IgD-negative memory B cell (primary cell): ENCODE results near the gene COL13A1. TPM values are rescaled to one million over a fixed set of nuclear protein-coding genes. Genes with fewer than 3 reads are reported as not detected.
A peak's percentile ranks its signal among the peaks of the same experiment; 100 is the strongest.

Experiments used
- H3K27ac Mint-ChIP-seq, 3 donors: one replicate each; pipeline ENCODE4 v1.8.0; 2020 to 2022; ENCODE audit warnings: mild to moderate bottlenecking in 3 of 3, mixed read lengths in 3 of 3, moderate library complexity in 1 of 3
- H3K27me3 Mint-ChIP-seq: one replicate; pipeline ENCODE4 v1.8.0; 2021; ENCODE audit warnings: mixed read lengths
- H3K36me3 Mint-ChIP-seq: one replicate; pipeline ENCODE4 v1.8.0; 2020; ENCODE audit warnings: mild to moderate bottlenecking, mixed read lengths
- H3K4me1 Mint-ChIP-seq, 3 donors: one replicate each; pipeline ENCODE4 v1.8.0; 2020 to 2022; ENCODE audit warnings: mixed read lengths in 3 of 3, mild to moderate bottlenecking in 1 of 3
- H3K4me3 Mint-ChIP-seq, 4 donors: one replicate each; pipeline ENCODE4 v1.8.0; 2020 to 2022; ENCODE audit warnings: mild to moderate bottlenecking in 4 of 4, mixed read lengths in 4 of 4, moderate library complexity in 3 of 4
- H3K9me3 Mint-ChIP-seq, 3 donors: one replicate each; pipeline ENCODE4 v1.8.0; 2020 to 2021; ENCODE audit warnings: mixed read lengths in 3 of 3, mild to moderate bottlenecking in 1 of 3
- polyA plus RNA-seq: library from polyadenylated mRNA; unstranded; fragments of 300-500 nt; fragmentation: Illumina TruSeq; gene quantifications from one replicate; pipeline ENCODE4 v1.2.3, GENCODE V29; 2021

The COL13A1 gene
- polyA plus RNA-seq = not detected

DNA sequence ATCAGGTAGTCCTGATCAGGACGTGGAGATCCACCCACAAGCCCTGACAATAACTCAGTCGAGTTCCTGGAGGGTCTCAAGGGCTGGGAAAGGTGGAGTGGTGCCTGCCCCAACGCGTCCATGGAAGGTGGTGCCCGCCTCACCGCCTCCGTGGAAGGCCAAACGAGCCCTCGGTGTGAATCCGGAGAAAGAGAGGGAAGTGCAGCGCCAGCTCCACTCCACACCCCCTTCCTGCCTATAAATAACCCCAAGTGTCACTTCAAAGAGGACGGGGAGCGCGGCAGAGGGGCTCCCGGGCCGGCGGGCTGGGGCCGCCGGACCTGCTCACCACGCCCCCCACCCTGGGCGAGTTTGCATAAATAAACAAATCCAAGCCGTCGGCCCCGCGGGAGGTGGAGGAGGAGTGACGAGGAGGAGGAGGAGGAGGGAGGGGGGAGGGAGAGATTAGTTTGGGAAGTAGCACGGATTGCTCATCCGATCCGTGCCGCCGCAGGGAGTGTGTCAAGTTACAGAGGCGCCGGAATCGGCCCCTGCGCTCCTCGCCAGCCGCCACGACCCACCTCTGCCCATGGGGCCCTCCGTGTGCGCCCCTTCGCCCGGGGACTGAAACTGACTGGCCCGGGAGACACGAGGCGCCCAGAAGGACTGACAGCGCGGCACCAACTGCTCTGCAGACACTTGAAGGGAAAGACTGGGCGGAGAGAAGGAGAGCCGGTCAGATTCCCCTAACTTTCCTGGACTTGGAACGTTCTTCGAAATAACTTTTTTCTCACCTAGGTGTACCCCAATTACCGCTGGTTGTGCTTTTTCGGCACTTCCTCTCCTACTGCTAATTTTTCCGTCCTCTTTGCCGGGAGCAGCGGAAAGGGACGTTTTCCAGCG lies at the start of gene COL13A1:
COL13A1 (plus strand) TSS at position 473 of the 882 bp plus-strand sequence. CDS start 518 bp downstream, outside the sequence.
- H3K27me3 Mint-ChIP-seq = peaks cover 43% of the 10 kb centered on the region
- H3K9me3 Mint-ChIP-seq = no peaks in the 10 kb centered on the region
- no peak within 1 kb of the TSS for H3K27ac Mint-ChIP-seq
- H3K4me3 Mint-ChIP-seq = peak within 1 kb of the TSS in 2 of 4 donors; percentile 63 to 73
- peaks cover 3 to 6% (median 4%) of the 10 kb centered on the region in 3 donors for H3K4me1 Mint-ChIP-seq
- no peaks in the 10 kb centered on the region for H3K36me3 Mint-ChIP-seq

DNA sequence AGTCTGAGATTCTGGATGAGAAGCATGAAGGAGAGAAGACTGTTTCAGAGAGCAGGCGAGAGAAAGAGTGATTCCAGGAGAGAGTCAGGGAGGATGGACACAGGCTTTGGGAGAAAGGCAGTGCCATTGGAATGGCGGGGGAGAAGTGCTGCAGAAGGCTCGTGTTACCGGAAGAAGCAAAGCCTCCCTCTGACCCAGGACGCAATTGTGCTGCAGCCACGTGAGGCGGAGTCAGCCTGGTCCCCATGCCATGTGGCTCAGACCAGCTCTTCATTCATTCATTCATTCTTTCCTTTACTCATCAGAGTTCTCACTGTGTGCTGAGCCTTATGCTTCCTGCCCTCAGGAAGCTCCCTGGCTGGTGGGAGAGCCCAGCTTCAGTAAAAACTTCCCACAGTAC lies 49.2 kb upstream of the COL13A1 start:
- Mint-ChIP-seq H3K27me3 (peaks cover 6% of the 10 kb centered on the region), H3K9me3 (no peaks in the 10 kb centered on the region), H3K27ac (no peak overlapping the region), H3K4me1 (no peaks in the 10 kb centered on the region), H3K4me3 (no peak overlapping the region), H3K36me3 (no peaks in the 10 kb centered on the region)

DNA sequence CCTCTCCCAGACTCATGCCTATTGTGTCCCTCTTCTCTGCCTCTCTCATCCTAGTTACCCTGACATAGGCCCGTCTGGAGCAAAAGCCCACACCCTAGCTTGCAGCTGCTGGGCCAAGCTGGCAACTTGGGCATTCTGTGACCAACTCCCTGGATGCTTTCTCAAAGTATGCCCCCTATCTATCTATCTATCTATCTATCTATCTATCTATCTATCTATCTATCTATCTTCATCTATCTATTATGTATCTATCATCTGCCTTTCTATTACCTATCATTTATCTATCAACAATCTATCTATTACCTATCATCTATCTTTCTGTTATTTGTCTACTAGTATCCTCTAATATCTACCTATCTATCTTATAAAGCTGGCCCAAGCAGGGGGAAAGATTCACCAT lies 45.4 kb upstream of the COL13A1 start:
- Mint-ChIP-seq H3K36me3 (no peaks in the 10 kb centered on the region), H3K4me1 (no peaks in the 10 kb centered on the region), H3K9me3 (no peaks in the 10 kb centered on the region), H3K4me3 (peak overlapping the region in 1 of 4 donors; percentile 10), H3K27me3 (peaks cover 5% of the 10 kb centered on the region), H3K27ac (no peak overlapping the region)

DNA sequence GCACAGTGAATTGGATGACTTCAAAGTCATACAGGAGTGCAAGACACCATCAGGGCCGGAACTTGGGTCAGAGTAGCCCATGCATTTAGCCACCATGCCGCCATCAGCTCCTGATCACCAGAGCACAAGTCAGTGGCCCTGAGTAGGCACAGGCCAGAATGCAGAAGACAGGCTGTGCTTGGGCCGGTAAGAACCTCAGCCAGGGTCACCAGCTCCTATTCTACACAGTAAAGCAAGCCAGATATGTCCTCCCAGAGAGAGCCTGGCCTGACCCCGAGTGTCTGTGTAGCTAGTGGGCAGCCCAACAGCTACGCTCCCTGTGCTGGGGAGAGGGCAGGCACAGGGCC lies 44.5 kb upstream of the COL13A1 start:
- H3K4me3 Mint-ChIP-seq = no peak overlapping the region
- H3K36me3 Mint-ChIP-seq = no peaks in the 10 kb centered on the region
- H3K27me3 Mint-ChIP-seq = peaks cover 8% of the 10 kb centered on the region
- H3K27ac Mint-ChIP-seq = no peak overlapping the region
- H3K9me3 Mint-ChIP-seq = no peaks in the 10 kb centered on the region
- H3K4me1 Mint-ChIP-seq = no peaks in the 10 kb centered on the region

DNA sequence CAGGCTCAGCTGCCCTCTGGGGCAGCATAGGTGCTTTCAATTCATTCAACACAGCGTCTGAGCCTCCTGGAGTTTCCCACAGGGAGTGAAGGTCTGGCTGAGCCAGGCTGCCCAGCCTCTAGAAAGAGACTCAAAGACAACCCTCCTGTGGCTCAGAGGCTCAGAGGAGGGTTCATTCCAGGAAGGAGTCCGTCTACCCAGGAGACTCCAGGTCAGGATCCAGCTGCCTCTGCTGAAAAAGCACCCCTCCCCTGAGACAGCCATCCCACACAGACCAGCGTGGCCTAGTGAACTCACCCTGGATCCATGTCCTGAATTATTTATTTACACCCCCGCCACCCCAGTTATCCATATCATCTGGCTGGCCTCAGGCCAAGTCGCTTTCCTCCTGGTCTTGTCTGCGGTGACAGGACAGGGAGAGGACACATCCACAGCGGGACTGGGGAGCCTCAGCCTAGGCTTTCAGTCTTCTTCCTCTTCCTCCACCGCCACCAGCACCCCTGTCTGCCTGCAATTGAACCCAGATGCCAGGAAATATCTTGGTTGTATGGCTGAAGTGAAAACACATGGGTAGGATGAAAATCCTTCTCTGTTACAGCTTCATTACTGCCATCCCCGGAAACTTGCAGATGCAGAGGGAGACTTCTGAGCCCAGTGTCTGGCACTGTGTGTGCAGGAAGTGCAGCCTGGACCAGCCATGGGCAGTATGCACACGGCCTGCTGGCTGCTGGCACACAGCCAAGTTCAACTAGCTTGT lies 44.0 kb upstream of the COL13A1 start:
- Mint-ChIP-seq H3K27ac (no peak overlapping the region), H3K9me3 (no peaks in the 10 kb centered on the region), H3K4me3 (no peak overlapping the region), H3K36me3 (no peaks in the 10 kb centered on the region), H3K4me1 (no peaks in the 10 kb centered on the region), H3K27me3 (peaks cover 8% of the 10 kb centered on the region)

DNA sequence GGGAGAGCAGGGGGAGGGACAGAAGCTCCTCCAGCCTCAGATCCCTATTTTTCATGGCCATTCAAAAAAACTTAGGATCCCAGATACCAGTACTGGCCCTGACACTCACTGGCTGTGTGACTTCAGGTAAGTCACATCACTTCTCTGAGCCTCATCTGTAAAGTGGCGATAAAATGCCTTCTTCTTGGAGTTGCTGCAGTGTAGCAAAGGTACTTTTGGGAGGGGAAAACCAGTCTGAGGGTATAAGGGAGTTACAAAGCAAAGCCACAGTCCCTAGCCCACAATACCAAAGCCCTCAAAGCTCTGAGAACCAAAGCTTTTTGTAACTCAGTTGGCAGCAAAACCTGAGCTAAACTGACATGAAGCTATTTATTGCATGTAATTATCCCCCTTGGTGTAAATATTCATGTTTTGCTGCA lies 43.4 kb upstream of the COL13A1 start:
- Mint-ChIP-seq H3K36me3 (no peaks in the 10 kb centered on the region), H3K4me1 (no peaks in the 10 kb centered on the region), H3K9me3 (no peaks in the 10 kb centered on the region), H3K4me3 (no peak overlapping the region), H3K27me3 (peaks cover 8% of the 10 kb centered on the region), H3K27ac (no peak overlapping the region)

DNA sequence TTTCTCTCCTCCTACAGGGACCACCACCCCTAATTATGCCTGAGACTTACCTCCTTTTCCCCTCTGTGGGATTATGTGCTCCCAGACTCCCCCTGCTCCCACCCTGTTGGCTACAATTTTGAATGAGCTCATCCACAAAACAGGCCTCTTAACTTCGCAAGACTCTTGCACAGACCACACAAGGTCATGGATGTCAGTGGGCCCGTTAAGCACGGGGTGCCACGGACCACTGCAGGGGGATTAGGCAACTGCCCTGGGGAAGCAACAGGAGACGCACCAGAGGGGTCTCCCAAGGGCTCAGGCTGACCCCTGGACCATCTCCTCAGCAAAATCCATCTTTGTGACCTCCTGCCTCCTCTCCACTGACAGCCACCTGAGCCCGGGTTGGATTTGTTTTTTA lies 42.1 kb upstream of the COL13A1 start:
- Mint-ChIP-seq H3K27me3 (peaks cover 8% of the 10 kb centered on the region), H3K4me3 (no peak overlapping the region), H3K4me1 (no peaks in the 10 kb centered on the region), H3K9me3 (no peaks in the 10 kb centered on the region), H3K27ac (no peak overlapping the region), H3K36me3 (no peaks in the 10 kb centered on the region)

DNA sequence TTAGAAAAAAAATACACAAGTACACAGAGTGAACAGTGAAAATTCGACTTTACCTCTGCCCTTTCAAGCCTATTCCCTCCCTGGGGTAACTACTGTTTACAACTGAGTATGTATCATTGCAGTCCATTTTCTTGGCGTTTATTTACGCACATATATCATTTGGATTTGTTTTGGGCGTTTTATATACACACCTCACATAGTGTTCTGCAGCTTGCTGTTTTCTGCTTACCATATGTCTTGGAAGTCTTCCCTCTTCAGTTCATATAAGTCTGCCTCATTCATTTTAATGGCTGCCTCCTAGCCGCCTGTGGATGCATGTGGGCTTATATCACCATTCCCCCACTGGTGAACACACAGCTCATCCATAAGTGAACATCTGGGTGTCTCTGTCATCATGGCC lies 41.6 kb upstream of the COL13A1 start:
- H3K27ac Mint-ChIP-seq = no peak overlapping the region
- peaks cover 8% of the 10 kb centered on the region for H3K27me3 Mint-ChIP-seq
- H3K36me3 Mint-ChIP-seq = no peaks in the 10 kb centered on the region
- no peaks in the 10 kb centered on the region for H3K4me1 Mint-ChIP-seq
- no peak overlapping the region for H3K4me3 Mint-ChIP-seq
- no peaks in the 10 kb centered on the region for H3K9me3 Mint-ChIP-seq

DNA sequence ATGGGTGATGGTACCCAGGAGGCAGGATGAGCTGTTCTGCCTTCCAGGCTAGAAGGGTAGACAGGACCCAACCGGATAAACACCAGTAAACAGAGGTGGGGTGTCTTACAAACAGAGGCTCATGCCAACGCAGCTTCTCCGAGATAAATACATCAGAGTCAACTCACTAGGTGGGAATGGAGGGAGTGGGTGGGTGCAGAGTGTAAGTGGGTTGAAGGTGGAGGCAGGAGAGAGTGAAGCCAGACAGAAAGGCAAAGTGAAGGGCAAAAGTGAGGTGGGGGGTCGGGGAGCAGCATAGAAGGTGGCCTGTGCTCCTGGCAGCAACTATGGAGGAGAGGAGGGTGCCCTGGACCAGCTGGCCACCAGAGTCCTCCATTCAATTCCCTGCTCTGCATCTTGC lies 40.4 kb upstream of the COL13A1 start:
- Mint-ChIP-seq H3K36me3 (no peaks in the 10 kb centered on the region), H3K4me3 (no peak overlapping the region), H3K27ac (peak overlapping the region in 1 of 3 donors; percentile 37), H3K27me3 (peaks cover 8% of the 10 kb centered on the region), H3K4me1 (no peaks in the 10 kb centered on the region), H3K9me3 (no peaks in the 10 kb centered on the region)

DNA sequence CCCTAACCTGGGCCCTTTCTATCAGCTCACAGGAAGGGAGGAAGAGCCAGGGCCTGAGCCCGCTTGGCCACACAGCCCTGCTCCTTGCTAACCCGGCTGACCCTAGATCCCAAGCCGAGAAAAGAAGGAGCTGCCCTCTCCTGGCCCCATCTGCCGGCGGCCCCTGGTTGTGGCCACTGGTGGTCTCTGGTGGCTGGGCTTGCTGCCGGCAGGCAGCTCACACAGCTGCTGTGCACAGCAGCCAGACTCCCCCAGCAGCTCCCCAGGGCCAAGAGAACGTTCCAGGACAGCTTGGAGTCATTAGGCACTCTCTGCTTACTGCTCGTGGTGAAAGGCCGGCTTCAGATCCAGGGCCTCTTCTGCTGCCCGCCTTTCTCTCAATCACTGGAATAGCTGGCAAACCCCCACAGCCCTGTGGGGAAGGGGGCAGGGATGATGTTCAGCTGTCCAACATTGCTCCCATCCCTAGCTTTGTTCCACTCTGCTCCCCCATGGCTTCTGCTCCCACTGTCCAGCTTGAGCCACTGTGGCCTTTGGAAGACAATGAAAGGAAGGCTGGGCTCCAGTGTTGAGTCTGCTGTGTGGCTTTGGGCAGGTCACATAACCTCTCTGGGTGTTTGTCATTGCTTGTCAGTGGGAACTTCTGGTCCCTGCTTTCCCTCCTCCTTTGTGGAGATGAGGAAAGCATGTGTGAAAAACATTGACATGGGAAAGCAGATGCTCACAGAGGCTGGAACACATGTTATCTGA lies 35.4 kb upstream of the COL13A1 start:
- Mint-ChIP-seq H3K36me3 (no peaks in the 10 kb centered on the region), H3K27ac (no peak overlapping the region), H3K27me3 (peaks cover 5% of the 10 kb centered on the region), H3K4me3 (no peak overlapping the region), H3K9me3 (no peaks in the 10 kb centered on the region), H3K4me1 (no peaks in the 10 kb centered on the region)

DNA sequence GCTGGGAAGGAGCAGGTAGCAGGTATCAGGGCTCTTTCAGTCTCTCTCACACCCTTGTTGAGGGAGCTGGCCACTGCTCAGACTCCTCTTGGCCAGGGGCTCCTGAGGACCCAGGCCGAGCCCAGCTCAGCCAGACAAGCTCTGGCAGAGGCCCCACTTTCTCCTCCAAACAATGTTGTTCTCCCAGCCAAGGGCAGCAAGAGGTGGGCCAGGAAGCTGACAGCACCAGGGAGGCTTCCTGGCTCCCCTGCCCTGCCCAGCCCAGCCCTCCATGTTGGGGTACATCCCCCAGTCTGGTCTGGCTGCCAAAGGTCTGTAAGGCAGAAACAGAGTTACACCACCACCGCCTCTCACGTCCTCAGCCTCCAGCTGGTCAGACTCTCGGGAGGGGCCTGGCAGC lies 33.9 kb upstream of the COL13A1 start:
- no peaks in the 10 kb centered on the region for H3K4me1 Mint-ChIP-seq
- no peaks in the 10 kb centered on the region for H3K9me3 Mint-ChIP-seq
- no peak overlapping the region for H3K27ac Mint-ChIP-seq
- no peaks in the 10 kb centered on the region for H3K36me3 Mint-ChIP-seq
- no peak overlapping the region for H3K4me3 Mint-ChIP-seq
- H3K27me3 Mint-ChIP-seq = peaks cover 1% of the 10 kb centered on the region

DNA sequence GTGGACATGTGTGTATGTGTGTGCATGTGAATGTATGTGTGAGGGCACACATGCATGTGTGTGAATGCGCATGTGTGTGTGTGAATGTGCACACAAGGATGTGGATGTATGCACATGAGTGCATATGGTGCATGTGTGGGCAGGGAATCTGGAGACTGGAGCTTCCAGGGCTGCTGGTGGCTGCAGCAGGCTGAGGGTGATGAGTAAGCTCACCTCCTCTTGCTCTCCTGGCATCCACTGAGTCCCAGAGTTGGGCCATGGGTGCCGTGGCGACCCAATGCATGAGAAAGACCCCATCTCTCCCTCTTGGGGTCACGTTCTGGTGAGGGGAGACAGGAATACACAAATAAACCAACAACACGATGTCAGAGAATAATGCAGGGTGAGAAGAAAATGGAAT lies 33.3 kb upstream of the COL13A1 start:
- Mint-ChIP-seq H3K9me3 (no peaks in the 10 kb centered on the region), H3K4me3 (no peak overlapping the region), H3K4me1 (no peaks in the 10 kb centered on the region), H3K27me3 (peaks cover 1% of the 10 kb centered on the region), H3K27ac (no peak overlapping the region), H3K36me3 (no peaks in the 10 kb centered on the region)

DNA sequence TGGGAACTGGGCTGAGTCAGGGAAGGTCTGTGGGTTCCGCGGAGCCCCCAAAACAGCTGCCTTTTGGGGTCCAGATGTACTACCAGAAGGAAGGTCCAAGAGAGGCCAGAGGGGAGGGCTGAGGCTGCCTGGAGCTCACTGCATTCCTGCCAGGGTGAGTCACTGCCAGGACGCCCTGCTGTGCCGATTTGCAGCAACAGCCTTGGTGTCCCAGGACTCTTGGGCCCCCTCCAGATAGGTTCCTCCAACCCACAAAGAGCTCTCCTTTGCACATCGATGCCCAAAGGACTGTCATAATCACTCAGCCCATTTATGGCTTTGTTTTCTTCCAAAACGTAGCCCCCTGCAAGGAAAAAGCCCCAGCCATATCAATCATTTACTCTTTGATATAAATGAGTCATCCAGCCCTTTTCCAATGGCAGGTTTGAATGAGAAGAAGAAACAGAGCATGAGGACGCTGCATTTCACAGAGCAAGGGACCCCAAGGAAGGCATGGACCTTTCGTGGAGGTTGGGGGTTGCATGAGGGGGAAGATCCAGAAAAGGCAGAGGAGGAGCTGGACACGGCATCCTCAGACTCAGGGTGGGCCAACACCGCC lies 32.2 kb upstream of the COL13A1 start:
- Mint-ChIP-seq H3K9me3 (no peaks in the 10 kb centered on the region), H3K4me1 (no peaks in the 10 kb centered on the region), H3K36me3 (no peaks in the 10 kb centered on the region), H3K27ac (no peak overlapping the region), H3K27me3 (peaks cover 1% of the 10 kb centered on the region), H3K4me3 (no peak overlapping the region)

DNA sequence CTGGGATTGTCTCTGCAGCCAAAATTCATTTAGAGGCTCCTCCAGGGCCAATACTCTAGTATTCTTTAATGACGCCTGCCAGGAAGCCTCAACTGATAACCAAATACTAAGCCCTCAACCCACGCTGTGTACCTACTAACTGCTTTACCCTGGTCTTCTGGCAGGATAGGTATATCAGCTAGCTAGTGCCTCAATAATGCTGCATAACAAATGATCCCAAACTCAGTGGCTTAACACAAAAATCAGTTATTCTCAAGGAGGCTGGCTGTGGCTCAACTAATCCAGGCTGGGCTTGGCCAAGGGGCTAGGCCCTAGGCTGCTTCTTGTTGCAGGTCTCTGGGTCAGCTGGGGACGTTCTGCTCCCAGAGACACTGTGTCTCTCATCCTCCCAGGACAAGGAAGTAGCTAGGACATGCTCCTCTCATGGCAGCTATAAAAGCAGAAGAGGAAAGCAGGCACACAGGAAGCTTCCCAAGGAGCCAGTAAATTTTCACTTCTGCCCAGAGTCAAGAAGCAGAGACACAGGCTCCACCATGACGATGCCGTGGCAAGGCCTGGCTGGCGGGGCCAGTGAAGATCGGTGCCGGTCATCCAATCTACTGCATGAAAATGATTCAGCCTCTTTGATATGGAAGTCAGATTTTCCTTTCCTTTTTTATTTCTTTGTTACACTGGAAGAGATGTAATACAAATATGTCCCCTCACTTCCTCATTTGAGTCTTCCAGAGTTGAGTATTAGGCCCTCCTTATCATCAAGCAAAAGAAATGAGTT lies 28.6 kb upstream of the COL13A1 start:
- no peaks in the 10 kb centered on the region for H3K36me3 Mint-ChIP-seq
- H3K27ac Mint-ChIP-seq = no peak overlapping the region
- no peak overlapping the region for H3K4me3 Mint-ChIP-seq
- H3K27me3 Mint-ChIP-seq = peaks cover 2% of the 10 kb centered on the region
- no peaks in the 10 kb centered on the region for H3K9me3 Mint-ChIP-seq
- H3K4me1 Mint-ChIP-seq = no peaks in the 10 kb centered on the region
